ENCODE data around the gene SAMD7. TPM values are rescaled to one million over a fixed set of nuclear protein-coding genes. Genes with fewer than 3 reads are reported as not detected.

Gene SAMD7
- total RNA-seq, 1 experiment from 2014 or later: not detected

- BruUV-seq (replicated peaks): no TSS peak
- intact Hi-C loops (cut with micrococcal nuclease; ENCODE audit: unreplicated experiment): no loop called here
- no peak overlapping the region for H3K4me3 ChIP-seq (ENCODE audit: low read depth, low read length, poor library complexity, severe bottlenecking)
- H3K9me3 ChIP-seq (ENCODE audit: low read depth, low read length, poor library complexity, severe bottlenecking): no peaks in the 10 kb centered on the region
- no peak overlapping the region for H3K27ac ChIP-seq (ENCODE audit: low read depth, low read length, poor library complexity, severe bottlenecking)
- TF ChIP-seq CTCF (conservative IDR thresholded peaks at IDR 0.05; ENCODE audit: low read depth, low read length) (no peak), EZH2 (IDR thresholded peaks at IDR 0.05; ENCODE audit: borderline replicate concordance, low read depth, low read length, poor library complexity, severe bottlenecking) (no peak)
- H3K4me1 ChIP-seq (ENCODE audit: insufficient read depth, low read length, poor library complexity, severe bottlenecking): no peaks in the 10 kb centered on the region
- H3K27me3 ChIP-seq (replicated peaks; ENCODE audit: insufficient read depth, low read depth, low read length, poor library complexity): no peaks in the 10 kb centered on the region
- DNase-seq (ENCODE audit: low spot score): no peak
- ChIA-PET POLR2A (ENCODE audit: low non-redundant PET) (no interaction called here), CTCF (no interaction called here)
- no peaks in the 10 kb centered on the region for H3K36me3 ChIP-seq (ENCODE audit: insufficient read depth, low read length, poor library complexity, severe bottlenecking)
Observed at GRCh38 chr3:169879013-169879557, 32.3 kb upstream of the SAMD7 start.

- no peaks in the 10 kb centered on the region for H3K4me1 ChIP-seq (ENCODE audit: insufficient read depth, low read length, poor library complexity, severe bottlenecking)
- no peak overlapping the region for H3K27ac ChIP-seq (ENCODE audit: low read depth, low read length, poor library complexity, severe bottlenecking)
- intact Hi-C loops (cut with micrococcal nuclease; ENCODE audit: unreplicated experiment): no loop called here
- no peaks in the 10 kb centered on the region for H3K36me3 ChIP-seq (ENCODE audit: insufficient read depth, low read length, poor library complexity, severe bottlenecking)
- H3K27me3 ChIP-seq (replicated peaks; ENCODE audit: insufficient read depth, low read depth, low read length, poor library complexity): no peaks in the 10 kb centered on the region
- TF ChIP-seq EZH2 (IDR thresholded peaks at IDR 0.05; ENCODE audit: borderline replicate concordance, low read depth, low read length, poor library complexity, severe bottlenecking): no peak
- TF ChIP-seq CTCF (conservative IDR thresholded peaks at IDR 0.05; ENCODE audit: low read depth, low read length): no peak
- no peak for DNase-seq (ENCODE audit: low spot score)
- no TSS peak for BruUV-seq (replicated peaks)
- CTCF ChIA-PET: no interaction called here
- H3K9me3 ChIP-seq (ENCODE audit: low read depth, low read length, poor library complexity, severe bottlenecking): no peaks in the 10 kb centered on the region
- H3K4me3 ChIP-seq (ENCODE audit: low read depth, low read length, poor library complexity, severe bottlenecking): no peak overlapping the region
- POLR2A ChIA-PET (ENCODE audit: low non-redundant PET): no interaction called here
Observed at GRCh38 chr3:169879845-169880575, 31.4 kb upstream of the SAMD7 start.

- no peak for DNase-seq (ENCODE audit: low spot score)
- H3K27ac ChIP-seq (ENCODE audit: low read depth, low read length, poor library complexity, severe bottlenecking): no peak overlapping the region
- ChIA-PET CTCF (interaction anchor here (0.6 kb wide), 1 partner anchor 1071 kb away, joined by 4 read pairs; no protein-coding TSS in a partner anchor), POLR2A (ENCODE audit: low non-redundant PET) (no interaction called here)
- H3K4me3 ChIP-seq (ENCODE audit: low read depth, low read length, poor library complexity, severe bottlenecking): no peak overlapping the region
- no peaks in the 10 kb centered on the region for H3K9me3 ChIP-seq (ENCODE audit: low read depth, low read length, poor library complexity, severe bottlenecking)
- H3K27me3 ChIP-seq (replicated peaks; ENCODE audit: insufficient read depth, low read depth, low read length, poor library complexity): no peaks in the 10 kb centered on the region
- H3K4me1 ChIP-seq (ENCODE audit: insufficient read depth, low read length, poor library complexity, severe bottlenecking): no peaks in the 10 kb centered on the region
- no TSS peak for BruUV-seq (replicated peaks)
- intact Hi-C loops (cut with micrococcal nuclease; ENCODE audit: unreplicated experiment): no loop called here
- TF ChIP-seq EZH2 (IDR thresholded peaks at IDR 0.05; ENCODE audit: borderline replicate concordance, low read depth, low read length, poor library complexity, severe bottlenecking) (no peak), CTCF (conservative IDR thresholded peaks at IDR 0.05; ENCODE audit: low read depth, low read length) (no peak)
- H3K36me3 ChIP-seq (ENCODE audit: insufficient read depth, low read length, poor library complexity, severe bottlenecking): no peaks in the 10 kb centered on the region
Observed at GRCh38 chr3:169880576-169881250, 30.7 kb upstream of the SAMD7 start.

Measured in A673 (cell line).